Left renal pelvis (tissue), 4 donors: ENCODE data around the gene DSTN. TPM values are rescaled to one million over a fixed set of nuclear protein-coding genes. Genes with fewer than 3 reads are reported as not detected.

Experiments used
- DNase-seq, 4 donors: peaks; one replicate each; pipeline ENCODE4 v3.0.0-alpha.2; 2013; ENCODE audit warnings: low read depth in 4 of 4, low spot score in 3 of 4
- polyA plus RNA-seq, 4 donors: library from polyadenylated mRNA; unstranded; fragments of 120-200 nt; gene quantifications; one replicate each; pipeline ENCODE4 v1.2.1, GENCODE V29; 2013; ENCODE audit not compliant: insufficient read length in 4 of 4

The DSTN gene
- polyA plus RNA-seq, 4 donors = 313 to 472 (median 389) TPM

DNA sequence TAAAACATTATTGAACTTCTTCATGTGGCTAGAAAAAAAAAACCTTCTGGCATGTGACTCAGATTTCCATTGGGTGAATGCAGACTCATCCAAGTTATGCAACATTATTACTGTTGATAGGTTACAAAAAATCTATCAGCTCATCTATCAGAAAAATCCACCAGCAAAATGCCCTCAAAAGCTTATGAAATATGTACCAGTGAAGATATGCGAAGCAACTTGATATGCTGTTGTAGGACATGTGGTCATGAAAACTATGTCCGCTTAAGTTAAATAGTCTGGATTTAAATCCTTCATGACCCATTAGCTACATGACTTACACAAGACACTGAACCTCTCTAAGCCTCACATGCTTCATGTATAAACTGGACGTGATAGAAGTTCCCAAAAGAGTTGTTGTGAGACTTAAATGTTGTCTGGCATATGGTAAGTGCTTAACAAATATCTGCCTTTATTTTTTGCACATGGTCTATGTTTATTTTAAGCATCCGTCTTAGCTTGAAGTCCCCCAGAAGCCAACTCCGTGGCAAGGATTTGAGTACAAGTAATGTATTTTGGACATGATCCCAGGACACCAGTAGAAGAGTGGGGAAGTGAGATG, 26.2 kb upstream of the DSTN start:
- no peak for DNase-seq

- no peak for DNase-seq
Measured at GRCh38 chr20:17545127-17545526, 24.7 kb upstream of the DSTN start.

GRCh38 chr20:17549131-17549530, 20.7 kb upstream of the DSTN start:
- DNase-seq = no peak

DNA sequence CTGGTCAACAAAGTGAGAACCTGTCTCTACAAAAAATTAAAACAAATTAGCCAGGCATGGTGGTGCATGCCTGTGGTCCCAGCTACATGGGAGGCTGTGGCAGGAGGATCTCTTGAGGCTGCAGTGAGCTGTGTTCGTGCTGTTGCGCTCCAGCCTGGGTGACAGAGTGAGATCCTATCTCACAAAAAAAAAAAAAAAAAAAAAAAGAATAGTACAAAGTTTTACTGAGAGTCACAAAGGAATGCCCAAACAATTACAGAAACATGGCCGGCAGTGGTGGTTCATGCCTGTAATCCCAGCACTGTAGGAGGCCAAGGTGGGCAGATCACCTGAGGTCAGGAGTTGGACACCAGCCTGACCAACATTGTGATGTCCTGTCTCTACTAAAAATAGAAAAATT, 14.8 kb upstream of the DSTN start:
- DNase-seq = no peak

- DNase-seq = no peak
Measured at GRCh38 chr20:17556837-17557674, 12.8 kb upstream of the DSTN start.

GRCh38 chr20:17557675-17558006, 12.2 kb upstream of the DSTN start:
- no peak for DNase-seq

- DNase-seq = no peak
Measured at GRCh38 chr20:17558154-17558940, 11.5 kb upstream of the DSTN start.

- no peak for DNase-seq
Measured at GRCh38 chr20:17558941-17559304, 11.0 kb upstream of the DSTN start.

DNA sequence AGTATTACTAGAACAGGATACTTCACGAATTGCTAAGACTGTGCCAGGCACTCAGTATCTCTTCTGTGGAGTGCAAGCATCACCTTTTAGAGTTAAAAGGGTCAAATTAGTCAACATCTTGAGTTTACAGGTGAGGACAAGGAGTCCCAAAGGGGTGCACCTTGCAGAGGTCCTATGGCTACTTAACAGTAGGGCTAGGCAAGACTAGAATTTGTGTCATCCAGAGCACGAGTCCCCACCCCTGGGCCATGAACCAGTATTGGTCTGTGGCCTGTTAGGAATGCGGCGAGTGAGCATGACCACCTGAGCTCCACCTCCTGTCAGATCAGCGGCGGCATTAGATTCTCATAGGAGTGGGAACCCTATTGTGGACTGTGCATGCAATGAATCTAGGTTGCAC, 10.5 kb upstream of the DSTN start:
- no peak for DNase-seq

DNA sequence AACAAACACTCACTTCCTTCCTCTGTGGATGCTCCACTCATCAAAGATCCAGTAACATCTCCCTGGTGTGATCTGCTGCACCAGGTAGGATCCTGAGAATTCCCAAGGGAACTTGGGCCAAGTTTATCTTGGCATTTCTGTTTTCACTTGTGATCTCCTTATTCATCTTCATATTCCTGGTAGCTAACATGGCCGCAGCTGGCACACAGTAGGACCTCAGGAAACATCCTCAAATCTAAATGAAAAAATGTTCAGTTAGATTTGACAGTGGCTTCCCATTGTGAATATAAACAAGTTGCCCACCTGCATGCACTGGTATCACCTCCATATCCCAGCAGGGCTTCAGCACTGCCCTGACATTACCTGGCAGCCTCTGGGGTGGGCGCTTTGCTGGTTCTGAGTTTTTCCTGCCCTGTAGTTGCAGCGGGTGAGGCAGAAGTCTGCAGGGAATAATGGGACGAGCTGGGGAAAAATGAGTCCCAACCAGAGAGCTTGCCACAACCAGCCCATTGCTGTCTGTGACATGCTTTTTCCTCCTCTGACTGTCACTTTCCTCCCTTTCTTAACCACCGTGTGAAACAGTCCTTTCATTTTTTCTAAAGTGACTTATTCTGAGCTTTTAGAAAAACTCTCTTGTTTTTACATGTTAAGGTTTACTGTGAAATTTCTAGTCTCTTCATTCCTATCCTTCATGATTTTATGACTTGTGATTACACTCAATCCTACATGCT, 9.4 kb upstream of the DSTN start:
- no peak for DNase-seq

- no peak for DNase-seq
Measured at GRCh38 chr20:17562804-17563305, 7.0 kb upstream of the DSTN start.

DNA sequence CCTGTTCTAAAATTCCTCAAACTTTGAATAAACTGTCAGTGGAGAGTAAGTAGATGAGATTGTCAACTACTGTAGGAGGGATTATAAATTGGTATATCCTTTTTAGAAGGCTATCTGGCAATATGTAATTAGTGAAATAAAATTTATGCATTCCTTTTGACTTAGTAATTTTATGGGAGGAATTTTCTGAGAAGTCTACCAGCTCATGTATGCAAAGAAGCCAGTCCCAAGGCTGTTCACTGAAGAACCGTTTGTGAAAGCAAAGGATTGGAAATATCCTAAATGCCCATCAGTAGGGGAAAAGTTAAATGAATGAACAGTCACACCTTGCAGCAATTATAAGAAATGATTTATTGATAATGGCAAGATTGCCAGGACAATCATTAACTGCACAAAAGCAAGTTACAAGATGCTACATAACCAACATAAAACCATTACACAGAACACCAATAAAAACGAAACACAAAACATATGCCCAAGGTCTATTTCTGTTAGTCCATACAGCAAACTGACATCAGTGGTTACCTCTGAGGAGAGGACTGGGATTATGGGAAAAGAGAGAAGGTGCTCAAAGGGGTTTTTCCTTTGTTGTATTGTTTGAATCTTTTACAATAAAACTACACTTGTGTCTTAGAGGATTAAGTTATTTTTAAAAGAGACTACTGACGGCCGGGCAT, 4.6 kb upstream of the DSTN start:
- no peak for DNase-seq

GRCh38 chr20:17566345-17566744, 3.5 kb upstream of the DSTN start:
- no peak for DNase-seq

- DNase-seq = no peak
Measured at GRCh38 chr20:17568045-17568788, 1.7 kb upstream of the DSTN start.

- peak in 3 of 4 donors; percentile 55 to 57 (median 56) for DNase-seq
Measured at GRCh38 chr20:17568972-17569521, 828 bp upstream of the DSTN start.

GRCh38 chr20:17570347-17571152, 675 bp downstream of the DSTN start:
- peak in 1 of 4 donors; percentile 50 for DNase-seq

DNA sequence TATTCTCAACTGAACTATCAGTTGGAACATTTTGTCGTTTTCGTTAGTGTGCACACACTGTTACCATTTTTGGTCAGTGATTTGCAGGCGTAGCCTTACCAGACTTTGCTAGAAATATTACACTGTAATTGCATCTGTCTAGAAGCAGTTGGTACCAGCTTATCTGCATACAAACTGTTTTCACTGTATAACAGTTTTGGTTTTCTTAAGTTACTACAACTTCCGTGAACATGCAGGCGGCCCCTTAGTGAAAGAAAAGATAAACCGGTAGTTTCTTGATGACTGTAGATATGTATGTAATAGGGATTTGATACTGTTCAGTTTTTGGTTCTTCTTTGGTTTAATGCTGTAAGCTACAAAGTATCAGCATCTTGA, 1.3 kb downstream of the DSTN start:
- no peak for DNase-seq

DNA sequence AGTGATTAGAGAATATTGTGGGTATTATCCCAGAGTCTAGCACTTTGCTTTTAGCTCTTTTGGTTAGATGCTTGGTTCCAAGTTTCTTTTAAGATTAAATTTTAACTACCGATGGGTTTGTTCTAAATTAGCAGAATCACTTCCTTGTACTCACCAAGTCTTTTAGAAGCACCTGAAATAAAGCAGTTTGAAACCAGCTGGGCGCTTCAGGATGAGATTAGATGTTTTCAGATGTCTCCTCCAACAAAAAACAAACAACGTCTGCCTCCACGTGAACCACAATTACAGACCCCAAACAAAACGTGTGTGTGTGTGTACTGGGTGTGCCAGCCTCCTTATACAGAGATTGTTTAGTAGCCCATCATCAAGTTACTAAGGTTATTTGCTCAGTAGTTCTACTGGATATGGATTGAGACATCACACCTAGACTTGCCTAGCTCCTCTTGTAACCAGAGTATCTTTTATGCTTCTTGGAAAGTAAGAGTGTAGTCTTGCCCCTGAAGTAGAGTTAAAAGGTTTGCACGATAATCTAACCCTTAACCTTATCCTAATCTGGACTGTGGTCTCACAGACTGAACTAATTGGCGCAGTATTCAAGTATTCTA, 2.3 kb downstream of the DSTN start:
- DNase-seq = no peak
